ENCODE measurements around the gene CLIC1. TPM values are rescaled to one million over a fixed set of nuclear protein-coding genes. Genes with fewer than 3 reads are reported as not detected.

Gene CLIC1
- total and polyA plus RNA-seq, 5 donors: 99.4 to 153 (median 116) TPM

DNA sequence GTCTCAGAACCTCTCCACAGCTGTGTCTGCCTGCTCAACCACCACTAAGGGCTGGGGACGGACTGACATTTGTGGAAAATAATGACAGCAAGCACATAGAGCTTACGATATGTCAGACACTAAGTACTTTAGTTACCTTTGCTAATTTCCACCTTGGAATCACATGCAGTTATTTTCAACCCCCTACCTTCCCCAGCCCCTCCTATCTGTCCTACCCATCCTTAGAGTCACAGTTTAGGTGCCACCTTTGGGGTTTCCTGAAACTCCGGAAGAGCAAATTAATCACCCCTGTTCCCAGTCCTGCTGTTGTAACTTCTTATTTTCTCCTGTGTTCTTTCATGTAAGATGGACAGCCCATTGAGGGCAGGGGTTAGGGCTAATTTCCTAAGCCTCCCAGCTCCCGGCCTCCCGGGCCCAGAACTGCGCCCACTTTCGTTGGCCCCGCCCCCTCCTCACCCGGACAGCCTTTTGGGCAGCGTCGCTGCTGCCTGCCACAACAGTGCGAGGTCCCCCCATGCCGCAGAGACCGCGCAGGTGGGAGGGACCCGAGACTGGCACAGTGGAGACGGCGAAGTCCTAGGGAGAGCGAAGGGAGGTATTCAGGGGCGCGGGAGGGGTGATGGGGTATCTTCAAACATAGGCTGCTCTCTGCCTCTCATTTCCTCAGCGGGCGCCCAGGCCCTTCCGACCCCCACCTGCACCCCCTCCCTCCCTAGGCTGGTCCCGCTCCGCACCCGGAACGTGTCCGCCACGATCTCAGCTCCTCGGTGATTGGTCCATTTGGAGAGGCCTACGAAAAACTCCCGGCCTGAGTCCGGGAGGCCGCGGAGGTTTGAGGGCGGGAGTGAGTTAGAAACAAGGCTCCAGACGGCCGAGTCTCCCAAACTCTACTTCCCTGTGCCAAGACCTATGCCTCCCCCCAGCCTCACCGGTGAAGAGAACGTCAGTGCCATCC is 8.3 kb downstream of the CLIC1 start:
- Histone ChIP-seq H3K4me1 (ENCODE audit: control insufficient read depth, insufficient read depth, low read length) (no peaks in the 10 kb centered on the region), H3K27me3 (ENCODE audit: control insufficient read depth, insufficient read depth) (no peaks in the 10 kb centered on the region), H3K9me3 (ENCODE audit: control insufficient read depth, low read length) (no peaks in the 10 kb centered on the region), H3K27ac (ENCODE audit: low read length) (peak overlapping the region; percentile 95), H3K4me3 (ENCODE audit: low read length) (peak overlapping the region; percentile 81)
- ATAC-seq (no peak), DNase-seq (peak in 2 of 3 donors; percentile 71 to 74)
- WGBS: 69% methylated on average over 41 of the region's 41 CpGs
- intact Hi-C loops (cut with DNase I): loop anchor here in 2 of 4 donors (2.0 to 10.0 kb wide), 4 partner anchors 46 to 107 kb away; partner anchors contain the start of genes CSNK2B (in 1 of the 2), HSPA1B (in 1 of the 2), LY6G5B (in 1 of the 2) and LY6G5C (in 1 of the 2)

- no peaks in the 10 kb centered on the region for H3K27me3 ChIP-seq (ENCODE audit: control insufficient read depth, insufficient read depth)
- 62% methylated on average over 7 of the region's 7 CpGs for WGBS
- no peak for ATAC-seq
- H3K4me1 ChIP-seq (ENCODE audit: control insufficient read depth, insufficient read depth, low read length): no peaks in the 10 kb centered on the region
- H3K9me3 ChIP-seq (ENCODE audit: control insufficient read depth, low read length): no peaks in the 10 kb centered on the region
- intact Hi-C loops (cut with DNase I): loop anchor here in 2 of 4 donors (5.0 to 10.0 kb wide), 3 partner anchors 45 to 108 kb away; partner anchors contain the start of genes CSNK2B (in 1 of the 2), LY6G5B (in 1 of the 2) and LY6G5C (in 1 of the 2)
- peak in 2 of 3 donors; percentile 61 to 67 for DNase-seq
- H3K27ac ChIP-seq (ENCODE audit: low read length): no peak overlapping the region
- H3K4me3 ChIP-seq (ENCODE audit: low read length): no peak overlapping the region
Measured at GRCh38 chr6:31727034-31727716, 9.2 kb downstream of the CLIC1 start.

GRCh38 chr6:31725502-31726350 is 10.6 kb downstream of the CLIC1 start:
- intact Hi-C loops (cut with DNase I): loop anchor here in 2 of 4 donors (5.0 to 10.0 kb wide), 3 partner anchors 43 to 109 kb away; partner anchors contain the start of genes CSNK2B (in 1 of the 2), LY6G5B (in 1 of the 2) and LY6G5C (in 1 of the 2)
- H3K9me3 ChIP-seq (ENCODE audit: control insufficient read depth, low read length): no peaks in the 10 kb centered on the region
- no peaks in the 10 kb centered on the region for H3K27me3 ChIP-seq (ENCODE audit: control insufficient read depth, insufficient read depth)
- no peak overlapping the region for H3K27ac ChIP-seq (ENCODE audit: low read length)
- no peak overlapping the region for H3K4me3 ChIP-seq (ENCODE audit: low read length)
- ATAC-seq (no peak), DNase-seq (peak in 1 of 3 donors; percentile 31)
- 83% methylated on average over 12 of the region's 12 CpGs for WGBS
- H3K4me1 ChIP-seq (ENCODE audit: control insufficient read depth, insufficient read depth, low read length): no peaks in the 10 kb centered on the region

DNA sequence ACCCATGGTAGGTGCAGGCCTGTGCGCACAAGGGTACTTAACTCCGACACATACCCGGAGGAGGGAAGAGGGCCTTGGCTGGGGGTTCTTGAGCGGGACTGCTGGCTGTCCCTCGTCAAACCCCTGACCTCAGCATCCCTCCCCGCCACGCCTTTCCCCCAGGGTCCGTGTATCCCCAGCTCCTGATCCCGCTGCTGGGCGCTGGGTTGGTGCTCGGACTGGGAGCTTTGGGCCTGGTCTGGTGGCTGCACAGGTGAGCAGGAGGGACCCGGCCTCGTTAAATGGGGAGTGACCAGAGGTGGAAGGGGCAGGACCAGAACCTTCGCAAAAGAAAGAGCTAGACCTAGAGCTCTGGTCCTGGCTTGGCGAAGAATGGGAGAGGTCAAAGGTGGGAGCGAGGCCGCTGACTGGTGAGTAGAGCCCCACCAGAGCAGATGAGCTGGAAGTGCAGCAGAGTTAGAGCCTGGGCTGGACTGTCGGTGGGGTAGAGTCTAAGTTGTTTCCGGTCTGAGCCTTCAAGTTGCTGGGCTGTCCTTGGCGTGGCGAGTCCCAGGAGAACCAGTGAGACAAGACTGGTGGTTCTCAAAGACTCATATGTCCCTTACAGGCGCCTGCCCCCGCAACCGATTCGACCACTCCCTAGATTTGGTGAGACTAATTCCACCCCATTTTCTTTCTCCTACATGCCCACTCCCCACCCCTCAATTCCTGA is 12.2 kb downstream of the CLIC1 start:
- intact Hi-C loops (cut with DNase I): loop anchor here in 1 of 4 donors (10.0 kb wide), 1 partner anchor 111 kb away; no protein-coding TSS in a partner anchor
- DNase-seq (peak in 2 of 3 donors; percentile 49 to 63), ATAC-seq (peak in 1 of 2 donors; percentile 5)
- WGBS: 82% methylated on average over 25 of the region's 25 CpGs
- Histone ChIP-seq H3K9me3 (ENCODE audit: control insufficient read depth, low read length) (no peaks in the 10 kb centered on the region), H3K27ac (ENCODE audit: low read length) (no peak overlapping the region), H3K4me3 (ENCODE audit: low read length) (no peak overlapping the region), H3K27me3 (ENCODE audit: control insufficient read depth, insufficient read depth) (no peaks in the 10 kb centered on the region), H3K4me1 (ENCODE audit: control insufficient read depth, insufficient read depth, low read length) (no peaks in the 10 kb centered on the region)

DNA sequence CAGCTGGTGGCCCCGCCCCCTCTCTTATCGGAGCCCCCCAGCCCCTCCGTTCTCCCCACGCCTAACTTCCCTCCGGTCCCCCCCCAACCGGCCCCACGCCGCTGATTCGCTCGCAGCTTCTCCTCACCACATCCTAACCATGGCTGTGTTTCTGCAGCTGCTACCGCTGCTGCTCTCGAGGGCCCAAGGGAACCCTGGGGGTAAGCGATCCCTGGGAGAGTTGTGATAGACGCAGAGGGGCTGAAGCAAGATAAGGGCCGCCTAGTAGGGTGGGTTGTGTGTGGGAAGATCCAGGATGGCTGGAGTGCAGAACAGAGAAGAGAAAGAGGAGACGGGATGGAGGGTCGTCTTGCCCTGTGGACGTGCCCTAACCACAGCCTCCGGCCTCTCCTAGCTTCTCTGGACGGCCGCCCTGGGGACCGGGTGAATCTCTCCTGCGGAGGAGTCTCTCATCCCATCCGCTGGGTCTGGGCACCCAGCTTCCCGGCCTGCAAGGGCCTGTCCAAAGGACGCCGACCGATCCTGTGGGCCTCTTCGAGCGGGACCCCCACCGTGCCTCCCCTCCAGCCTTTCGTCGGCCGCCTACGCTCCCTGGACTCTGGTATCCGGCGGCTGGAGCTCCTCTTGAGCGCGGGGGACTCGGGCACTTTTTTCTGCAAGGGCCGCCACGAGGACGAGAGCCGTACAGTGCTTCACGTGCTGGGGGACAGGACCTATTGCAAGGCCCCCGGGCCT is 12.9 kb downstream of the CLIC1 start, which contains the start of gene MPIG6B:
Gene MPIG6B (plus strand): TSS at position 129 of the 735 bp plus-strand sequence. CDS start 11 bp downstream, at position 140.
- H3K4me3 ChIP-seq (ENCODE audit: low read length): no peak within 1 kb of the TSS
- no peak within 1 kb of the TSS for H3K27ac ChIP-seq (ENCODE audit: low read length)
- intact Hi-C loops (cut with DNase I): loop anchor here in 1 of 4 donors (10.0 kb wide), 1 partner anchor 111 kb away; no protein-coding TSS in a partner anchor
- H3K27me3 ChIP-seq (ENCODE audit: control insufficient read depth, insufficient read depth): no peaks in the 10 kb centered on the region
- no peaks in the 10 kb centered on the region for H3K4me1 ChIP-seq (ENCODE audit: control insufficient read depth, insufficient read depth, low read length)
- H3K9me3 ChIP-seq (ENCODE audit: control insufficient read depth, low read length): no peaks in the 10 kb centered on the region
- peak in 2 of 3 donors; percentile 31 to 53 for DNase-seq
- no peak for ATAC-seq
- WGBS: 56% methylated on average over 46 of the region's 46 CpGs

GRCh38 chr6:31722173-31722572 is 14.2 kb downstream of the CLIC1 start:
- WGBS: 94% methylated on average over 3 of the region's 3 CpGs
- Histone ChIP-seq H3K9me3 (ENCODE audit: control insufficient read depth, low read length) (no peaks in the 10 kb centered on the region), H3K27ac (ENCODE audit: low read length) (no peak overlapping the region), H3K4me3 (ENCODE audit: low read length) (no peak overlapping the region), H3K4me1 (ENCODE audit: control insufficient read depth, insufficient read depth, low read length) (no peaks in the 10 kb centered on the region), H3K27me3 (ENCODE audit: control insufficient read depth, insufficient read depth) (no peaks in the 10 kb centered on the region)
- intact Hi-C loops (cut with DNase I): loop anchor here in 1 of 4 donors (10.0 kb wide), 1 partner anchor 113 kb away; no protein-coding TSS in a partner anchor
- DNase-seq: peak in 1 of 3 donors; percentile 36
- no peak for ATAC-seq

DNA sequence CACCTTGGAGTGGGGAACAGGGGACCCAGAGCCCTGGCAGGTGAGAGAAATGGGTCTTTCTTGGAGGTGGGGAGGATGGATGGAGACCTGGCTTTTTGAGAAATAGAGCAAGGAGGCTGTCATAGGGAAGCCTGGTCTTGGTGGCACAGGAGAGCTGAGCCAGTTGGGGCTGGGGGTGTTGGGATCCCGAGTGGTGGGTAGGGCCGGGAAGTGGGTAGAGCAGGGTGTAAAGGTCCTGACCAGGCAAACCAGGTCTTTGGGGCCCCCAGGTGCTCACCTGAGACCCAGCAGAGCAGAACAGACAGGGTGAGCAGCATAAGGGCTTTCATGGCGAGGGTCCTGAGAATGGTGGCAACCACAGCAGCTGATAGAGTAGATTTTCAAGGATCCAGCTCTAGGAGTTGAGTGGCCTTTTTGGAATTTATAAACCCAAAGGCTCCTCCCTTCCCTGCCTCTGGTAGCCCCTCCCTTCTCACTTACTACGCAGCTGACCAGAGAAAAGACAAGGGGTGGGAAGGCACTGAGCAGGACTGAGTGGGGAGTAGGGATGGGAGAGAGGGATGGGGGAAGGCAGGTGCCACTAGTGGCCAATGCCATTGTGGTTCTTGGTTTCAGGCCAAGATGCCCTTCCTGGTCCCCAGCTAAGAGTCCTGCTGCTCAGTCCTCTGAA is 14.8 kb downstream of the CLIC1 start, which contains the start of gene LY6G6C:
Gene LY6G6C (minus strand): TSS at position 396 of the 670 bp plus-strand sequence. CDS start 67 bp downstream, at position 329.
- WGBS: 90% methylated on average over 4 of the region's 4 CpGs
- intact Hi-C loops (cut with DNase I): loop anchor here in 1 of 4 donors (10.0 kb wide), 1 partner anchor 113 kb away; no protein-coding TSS in a partner anchor

DNA sequence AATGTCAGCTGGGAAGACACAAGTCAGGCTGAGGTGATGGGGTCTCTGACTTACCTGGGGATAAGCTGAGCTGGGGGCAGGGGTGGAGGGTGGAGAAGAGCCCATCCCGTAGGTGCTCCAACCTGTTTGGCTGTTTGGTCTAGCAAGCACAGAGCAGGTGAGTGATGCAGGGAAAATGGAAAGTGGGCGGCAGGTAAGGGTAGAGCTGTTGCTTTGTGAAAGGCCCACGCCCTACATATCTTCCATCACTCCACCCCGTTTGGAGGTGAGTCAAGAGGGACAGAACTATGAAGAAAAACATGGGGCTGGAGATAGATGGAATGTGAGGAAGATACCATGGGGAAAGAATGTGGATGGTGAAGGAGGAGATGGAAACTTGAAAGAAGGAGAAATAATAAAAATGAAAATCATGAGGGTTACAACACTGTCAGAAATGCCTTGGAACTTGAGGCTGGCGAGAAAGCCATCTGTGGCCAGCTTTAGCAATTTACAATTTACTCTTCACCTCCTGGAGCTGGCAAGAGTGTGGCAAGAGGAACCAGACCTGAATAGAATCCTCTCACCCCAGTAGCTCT is 16.0 kb downstream of the CLIC1 start:
- Histone ChIP-seq H3K9me3 (ENCODE audit: control insufficient read depth, low read length) (no peaks in the 10 kb centered on the region), H3K4me3 (ENCODE audit: low read length) (no peak overlapping the region), H3K4me1 (ENCODE audit: control insufficient read depth, insufficient read depth, low read length) (no peaks in the 10 kb centered on the region), H3K27ac (ENCODE audit: low read length) (no peak overlapping the region), H3K27me3 (ENCODE audit: control insufficient read depth, insufficient read depth) (no peaks in the 10 kb centered on the region)
- intact Hi-C loops (cut with DNase I): loop anchor here in 1 of 4 donors (10.0 kb wide), 1 partner anchor 115 kb away; no protein-coding TSS in a partner anchor
- ATAC-seq (no peak), DNase-seq (no peak)
- WGBS: 83% methylated on average over 5 of the region's 5 CpGs

More for the DNA sequence above, 14.8 kb downstream of the CLIC1 start, which contains the start of gene LY6G6C:
- Histone ChIP-seq H3K4me3 (ENCODE audit: low read length) (no peak within 1 kb of the TSS), H3K4me1 (ENCODE audit: control insufficient read depth, insufficient read depth, low read length) (no peaks in the 10 kb centered on the region), H3K27ac (ENCODE audit: low read length) (no peak within 1 kb of the TSS), H3K27me3 (ENCODE audit: control insufficient read depth, insufficient read depth) (no peaks in the 10 kb centered on the region), H3K9me3 (ENCODE audit: control insufficient read depth, low read length) (no peaks in the 10 kb centered on the region)
- ATAC-seq (no peak), DNase-seq (no peak)
